Measurements from ENCODE around the gene POLE.

DNA sequence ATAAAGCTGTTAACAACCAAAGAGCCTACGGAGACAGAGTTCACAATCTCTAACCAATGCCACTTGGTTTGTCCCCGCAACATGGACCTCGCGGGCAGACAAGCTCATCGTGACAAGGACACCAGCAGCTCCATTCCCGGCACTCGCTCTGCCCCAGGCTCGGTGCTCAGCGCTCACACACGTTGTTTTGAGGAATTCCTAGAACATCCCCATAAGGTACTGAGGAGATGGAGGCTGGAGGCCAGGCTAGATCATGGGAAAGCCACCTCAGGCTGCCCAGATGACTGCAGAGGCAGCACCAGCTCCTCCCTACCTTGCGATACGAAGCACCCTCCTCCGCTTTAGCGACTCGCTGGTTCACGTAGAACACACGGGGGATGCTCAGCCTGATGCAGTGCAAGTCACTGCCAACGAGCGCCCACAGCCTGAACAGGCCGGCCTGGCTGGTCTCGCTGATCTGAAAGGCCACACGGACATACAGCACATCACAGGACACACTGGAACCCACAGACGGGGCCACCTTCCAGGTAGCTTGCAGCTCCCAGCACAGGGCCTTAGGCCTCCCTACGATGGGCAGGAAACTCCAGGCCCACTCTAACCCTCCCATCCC is 38.4 kb downstream of the POLE start:
- no peak for TF ChIP-seq FOXK2 (IDR thresholded peaks at IDR 0.05)
- TF ChIP-seq FOXM1 (IDR thresholded peaks at IDR 0.05; ENCODE audit: borderline replicate concordance): no peak
- no peak for TF ChIP-seq HDGF (IDR thresholded peaks at IDR 0.05; ENCODE audit: borderline replicate concordance)
- no peak for TF ChIP-seq SP1 (IDR thresholded peaks at IDR 0.05)
- no peak for TF ChIP-seq ARNT (IDR thresholded peaks at IDR 0.05)
- no peak for TF ChIP-seq BHLHE40 (IDR thresholded peaks at IDR 0.05; ENCODE audit: borderline replicate concordance)
- no peak for TF ChIP-seq ELF4 (IDR thresholded peaks at IDR 0.05)
- TF ChIP-seq SUZ12 (IDR thresholded peaks at IDR 0.05): no peak
- no peak for TF ChIP-seq L3MBTL2 (conservative IDR thresholded peaks at IDR 0.05)
- TF ChIP-seq FOXA1 (IDR thresholded peaks at IDR 0.05): no peak
- TF ChIP-seq NFRKB (IDR thresholded peaks at IDR 0.05): no peak
- no peak for TF ChIP-seq CTBP1 (IDR thresholded peaks at IDR 0.05; ENCODE audit: borderline replicate concordance)
- no peak for TF ChIP-seq TARDBP (IDR thresholded peaks at IDR 0.05)

All from HEK293T (cell line).